Kidney (tissue), 14 donors: ENCODE measurements around the gene SESN3. TPM values are rescaled to one million over a fixed set of nuclear protein-coding genes. Genes with fewer than 3 reads are reported as not detected.

ENCODE experiments used
- DNase-seq, 5 donors: peaks; one replicate each; pipeline ENCODE4 v3.0.0-alpha.2; 2013 to 2020
- FAIRE-seq: peaks from 2 replicates; lab custom pipeline; 2012; peaks lifted over from hg19 to GRCh38; lab: Jason Lieb, UNC
- H3K27ac ChIP-seq, 2 donors: one replicate each; pipeline ENCODE4 v1.7.0; 2013; ENCODE audit warnings: low read depth in 2 of 2, low read length in 2 of 2, inconsistent platforms in 1 of 2
- H3K27me3 ChIP-seq: one replicate; pipeline ENCODE4 v1.7.1; 2013; ENCODE audit warnings: low read length, inconsistent platforms; ENCODE audit not compliant: control insufficient read depth, insufficient read depth
- H3K36me3 ChIP-seq, 3 donors: one replicate each; pipeline versions ENCODE4 v1.7.0 to v1.7.1; 2013; ENCODE audit warnings: low read length in 3 of 3, control low read depth in 1 of 3, inconsistent platforms in 1 of 3; ENCODE audit not compliant: insufficient read depth in 3 of 3, control insufficient read depth in 2 of 3
- H3K4me1 ChIP-seq, 3 donors: one replicate each; pipeline versions ENCODE4 v1.7.0 to v1.7.1; 2013; ENCODE audit warnings: low read length in 3 of 3, inconsistent platforms in 1 of 3, low read depth in 1 of 3; ENCODE audit not compliant: control insufficient read depth in 2 of 3, insufficient read depth in 2 of 3
- H3K4me3 ChIP-seq, 3 donors: one replicate each; pipeline versions ENCODE4 v1.7.0 to v1.8.1; 2013; ENCODE audit warnings: low read length in 3 of 3, control low read depth in 1 of 3, inconsistent platforms in 1 of 3
- H3K9ac ChIP-seq, 3 donors: one replicate each; pipeline versions ENCODE4 v1.7.0 to v1.7.1; 2013; ENCODE audit warnings: low read length in 3 of 3, control low read depth in 1 of 3, inconsistent platforms in 1 of 3
- H3K9me3 ChIP-seq, 3 donors: one replicate each; pipeline versions ENCODE4 v1.7.0 to v1.7.1; 2013; ENCODE audit warnings: low read length in 3 of 3, control low read depth in 1 of 3, inconsistent platforms in 1 of 3; ENCODE audit not compliant: control insufficient read depth in 2 of 3, insufficient read depth in 1 of 3
- CTCF ChIP-seq: IDR thresholded peaks from 3 replicates; pipeline ENCODE4 v1.5.1; 2012; ENCODE audit warnings: mild to moderate bottlenecking, moderate library complexity, borderline replicate concordance; ENCODE audit not compliant: insufficient read depth; ENCODE audit errors: extremely low read depth
- intact Hi-C: fragments of 100-400 bp; cut with DNase I; formaldehyde crosslinking; loops from one replicate; pipeline ENCODE4 v1.11.1; 2022
- polyA plus RNA-seq: library from polyadenylated mRNA; stranded (reverse); fragments of 350-450 nt; fragmentation: Illumina TruSeq; extraction: RNeasy Lipid Tissue Mini Kit (QIAGEN cat#74804); gene quantifications from one replicate; pipeline ENCODE4 v1.2.3, GENCODE V29; 2014; ENCODE audit warnings: low read depth, low replicate concordance; ENCODE audit not compliant: insufficient read depth
- total RNA-seq: library from RNA; stranded (reverse); fragmentation: NEBNext Ultra II Directional; extraction: Animal tissue kit (Norgen Biotek cat#: 25700); gene quantifications from one replicate; pipeline ENCODE4 v1.2.1, GENCODE V29; 2021
- donor health status: control.
- donor health status: control.
- donor health status: control.
- donor health status: control.
- donor health status: control.
- donor health status: DM: yes; HTN: yes; CAD: no.
- donor health status: Normal renal cell carcinoma (clear cell type).

Gene SESN3
- total and polyA plus RNA-seq, 2 donors from 2014 or later = 5.1 to 50.1 TPM

GRCh38 chr11:95264881-95265280 lies 33.9 kb upstream of the SESN3 start:
- TF ChIP-seq CTCF = no peak
- Histone ChIP-seq H3K27ac (no peak overlapping the region), H3K27me3 (no peaks in the 10 kb centered on the region), H3K9ac (no peak overlapping the region), H3K4me1 (peaks cover 0 to 6% (median 2%) of the 10 kb centered on the region in 3 donors), H3K4me3 (no peak overlapping the region), H3K9me3 (no peaks in the 10 kb centered on the region), H3K36me3 (no peaks in the 10 kb centered on the region)
- intact Hi-C loops = no loop called here
- FAIRE-seq = no peak
- no peak for DNase-seq

- no peaks in the 10 kb centered on the region for H3K36me3 ChIP-seq
- intact Hi-C loops = no loop called here
- no peak for FAIRE-seq
- no peaks in the 10 kb centered on the region for H3K9me3 ChIP-seq
- H3K9ac ChIP-seq = no peak overlapping the region
- no peak overlapping the region for H3K4me3 ChIP-seq
- H3K27me3 ChIP-seq = no peaks in the 10 kb centered on the region
- H3K27ac ChIP-seq = no peak overlapping the region
- peaks cover 0 to 6% (median 2%) of the 10 kb centered on the region in 3 donors for H3K4me1 ChIP-seq
- DNase-seq = no peak
- TF ChIP-seq CTCF = no peak
Observed at GRCh38 chr11:95262994-95263765, 32.2 kb upstream of the SESN3 start.

- Histone ChIP-seq H3K4me3 (no peak overlapping the region), H3K9ac (no peak overlapping the region), H3K4me1 (peaks cover 4 to 12% (median 5%) of the 10 kb centered on the region in 3 donors), H3K27ac (no peak overlapping the region), H3K9me3 (no peaks in the 10 kb centered on the region), H3K36me3 (no peaks in the 10 kb centered on the region), H3K27me3 (no peaks in the 10 kb centered on the region)
- FAIRE-seq (no peak), DNase-seq (no peak)
- no peak for TF ChIP-seq CTCF
- intact Hi-C loops = no loop called here
Observed at GRCh38 chr11:95257456-95257971, 26.5 kb upstream of the SESN3 start.
